GM19193 (cell line): ENCODE measurements around the gene RDH11.

Source experiments
- POLR2A ChIP-seq: IDR thresholded peaks from 4 replicates; pipeline ENCODE4 v1.6.1; 2011; ENCODE audit not compliant: insufficient read depth, insufficient read length; ENCODE audit errors: extremely low read depth

Gene RDH11

GRCh38 chr14:67695394-67695949 is at the start of gene RDH11:
Gene RDH11 (minus strand): TSS chr14:67695764. CDS start chr14:67695703, 61 bp downstream.
- peak; percentile 91 for TF ChIP-seq POLR2A

GRCh38 chr14:67744046-67744445 is 48.5 kb upstream of the RDH11 start:
- no peak for TF ChIP-seq POLR2A

GRCh38 chr14:67738740-67739504 is 43.4 kb upstream of the RDH11 start:
- no peak for TF ChIP-seq POLR2A

GRCh38 chr14:67736771-67737170 is 41.2 kb upstream of the RDH11 start:
- TF ChIP-seq POLR2A = no peak

- TF ChIP-seq POLR2A = no peak
Observed at GRCh38 chr14:67735336-67736147, 40.0 kb upstream of the RDH11 start.

- TF ChIP-seq POLR2A = no peak
Observed at GRCh38 chr14:67734675-67735074, 39.1 kb upstream of the RDH11 start.

- no peak for TF ChIP-seq POLR2A
Observed at GRCh38 chr14:67733616-67734015, 38.1 kb upstream of the RDH11 start.

- no peak for TF ChIP-seq POLR2A
Observed at GRCh38 chr14:67729072-67729885, 33.7 kb upstream of the RDH11 start.

- no peak for TF ChIP-seq POLR2A
Observed at GRCh38 chr14:67728258-67728657, 32.7 kb upstream of the RDH11 start.

- no peak for TF ChIP-seq POLR2A
Observed at GRCh38 chr14:67727361-67727760, 31.8 kb upstream of the RDH11 start.

GRCh38 chr14:67725171-67725570 is 29.6 kb upstream of the RDH11 start:
- TF ChIP-seq POLR2A = no peak

GRCh38 chr14:67722293-67722692 is 26.7 kb upstream of the RDH11 start:
- no peak for TF ChIP-seq POLR2A

- TF ChIP-seq POLR2A = no peak
Observed at GRCh38 chr14:67721875-67722274, 26.3 kb upstream of the RDH11 start.

- no peak for TF ChIP-seq POLR2A
Observed at GRCh38 chr14:67719866-67720265, 24.3 kb upstream of the RDH11 start.

- no peak for TF ChIP-seq POLR2A
Observed at GRCh38 chr14:67718265-67718664, 22.7 kb upstream of the RDH11 start.

GRCh38 chr14:67717048-67717447 is 21.5 kb upstream of the RDH11 start:
- no peak for TF ChIP-seq POLR2A

GRCh38 chr14:67710209-67710608 is 14.6 kb upstream of the RDH11 start:
- no peak for TF ChIP-seq POLR2A
